Activated T-helper 1 cell treated with Interleukin-2 at 50 U/mL for 16 hours (primary cell): ENCODE measurements around the gene KCNQ4.

Experiments
- DNase-seq: peaks from one replicate; pipeline ENCODE4 v3.0.0-alpha.2; 2020; ENCODE audit warnings: low read depth

KCNQ4 gene

DNA sequence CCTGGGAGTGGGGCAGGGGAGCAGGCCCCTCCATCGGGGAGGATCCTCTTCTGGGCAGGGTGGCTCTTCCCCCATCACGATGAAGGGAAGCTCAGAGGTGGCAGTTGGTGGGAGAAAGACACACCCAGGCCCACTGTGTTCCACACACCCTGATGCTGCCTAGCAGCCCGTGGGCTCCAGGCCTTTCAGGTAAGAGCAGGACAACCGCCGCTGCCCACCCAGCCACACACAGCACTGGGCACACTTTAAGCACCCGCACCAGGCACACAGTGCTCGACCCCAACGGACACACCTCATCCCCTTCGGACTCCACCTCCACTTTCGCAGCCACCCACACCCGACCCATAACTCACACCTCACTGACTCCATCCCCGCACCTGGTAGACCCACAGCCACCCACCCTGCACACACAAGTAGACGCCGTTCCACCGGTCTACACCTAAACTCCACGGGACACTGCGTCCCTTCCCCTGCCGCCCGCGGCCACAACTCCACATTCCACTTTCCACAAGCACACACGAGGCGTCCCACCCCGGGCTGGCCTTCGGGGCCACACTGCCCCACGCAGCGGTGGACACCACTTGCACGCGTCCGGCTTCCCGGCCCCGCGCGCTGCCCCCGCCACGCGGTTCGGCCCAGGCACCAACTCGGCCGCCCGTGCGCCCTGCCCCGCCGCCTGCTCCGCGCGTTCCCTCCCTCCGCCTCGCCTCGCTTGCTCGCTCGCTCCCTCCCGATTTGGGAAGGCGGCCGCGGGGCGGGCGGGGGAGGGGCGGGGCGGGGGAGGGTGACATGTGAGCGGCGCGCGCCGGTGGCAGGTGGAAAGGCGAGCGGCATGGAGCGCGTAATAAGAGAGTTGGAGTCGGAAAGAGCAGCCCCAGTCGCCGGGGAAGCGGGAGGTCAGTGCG, at the start of gene KCNQ4:
Gene KCNQ4 (plus strand): TSS at position 787 of the 905 bp plus-strand sequence. CDS start 307 bp downstream, outside the sequence.
- no peak for DNase-seq

GRCh38 chr1:40734882-40735628, 48.5 kb upstream of the KCNQ4 start:
- DNase-seq = no peak

DNA sequence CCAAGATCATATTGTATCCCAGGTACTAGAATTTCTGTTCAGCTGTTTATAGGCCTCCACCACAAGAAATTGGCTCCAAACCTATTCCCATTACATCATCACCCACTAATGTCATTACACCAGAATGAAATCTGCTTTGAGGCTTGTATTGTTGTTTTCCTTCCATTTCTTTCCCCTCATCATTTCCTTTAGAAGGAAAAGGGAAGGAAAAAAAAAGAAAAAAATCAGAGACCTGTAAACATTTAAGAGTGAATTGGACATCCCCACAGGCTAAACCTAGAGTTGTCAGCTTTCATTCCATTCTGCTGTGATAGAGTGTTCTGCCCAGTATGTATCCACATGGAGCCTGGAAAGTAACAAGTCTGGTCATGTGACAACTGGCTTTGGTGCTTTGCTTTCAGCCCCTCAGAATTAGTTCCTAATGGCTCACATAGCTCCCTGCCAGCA, 47.5 kb upstream of the KCNQ4 start:
- DNase-seq = no peak

- no peak for DNase-seq
These were observed 44.8 kb upstream of the KCNQ4 start for GRCh38 chr1:40738831-40739230.

DNA sequence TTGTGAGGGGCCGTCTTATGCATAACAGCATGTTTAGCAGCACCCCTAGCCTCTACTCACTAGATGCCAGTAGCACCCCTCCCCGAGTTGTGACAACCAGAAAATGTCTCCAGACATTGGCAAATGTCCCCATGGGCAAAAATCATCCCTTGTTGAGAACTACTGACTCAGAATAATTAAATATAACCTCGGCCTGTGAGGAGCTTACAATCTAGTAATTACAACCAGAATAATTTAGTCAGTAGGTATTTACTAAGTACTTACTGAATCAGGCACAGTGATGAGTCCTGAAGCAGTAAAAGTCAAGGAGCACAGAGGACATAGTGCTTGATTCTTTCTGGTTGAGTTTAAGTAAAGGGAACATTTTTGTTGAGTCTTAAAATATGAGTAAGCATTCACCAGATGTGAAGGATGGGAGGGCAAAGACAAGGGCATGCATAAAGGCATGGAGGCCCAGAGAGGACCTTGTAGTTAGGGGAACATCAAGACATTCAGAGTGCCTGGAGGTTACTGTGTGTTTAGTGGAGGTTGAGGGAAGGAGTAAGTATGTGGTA, 44.1 kb upstream of the KCNQ4 start:
- no peak for DNase-seq

- no peak for DNase-seq
These were observed 43.3 kb upstream of the KCNQ4 start for GRCh38 chr1:40740039-40740996.

DNA sequence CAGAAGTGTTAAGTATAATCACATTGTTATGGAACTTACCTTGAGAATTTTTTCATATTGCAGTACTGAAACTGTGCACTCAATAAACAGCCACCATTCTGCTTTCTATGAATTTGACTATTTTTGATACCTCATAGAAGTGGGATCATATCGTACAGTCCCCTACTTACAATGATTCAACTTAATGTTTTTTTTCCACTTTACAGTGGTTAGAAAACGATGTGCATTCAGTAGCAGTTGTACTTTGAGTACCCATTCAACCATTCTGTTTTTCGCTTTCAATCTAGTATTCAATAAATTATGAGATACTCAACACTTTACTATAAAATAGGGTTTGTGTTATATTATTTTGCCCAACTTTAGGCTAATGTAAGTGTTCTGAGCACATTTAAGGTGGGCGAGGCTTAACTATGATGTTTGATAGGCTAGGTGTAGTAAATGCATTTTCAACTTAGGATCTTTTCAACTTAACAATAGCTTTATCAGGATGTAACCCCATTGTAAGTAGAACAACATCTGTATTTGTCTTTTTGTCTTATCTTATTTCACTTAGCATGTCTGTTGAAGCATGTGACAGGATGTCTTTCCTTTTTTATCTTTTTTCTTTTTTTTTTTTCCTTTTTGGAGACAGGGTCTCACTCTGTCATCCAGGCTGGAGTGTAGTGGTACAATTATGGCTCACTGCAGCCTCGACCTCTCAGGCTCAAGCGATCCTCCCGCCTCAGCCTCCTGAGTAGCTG, 42.4 kb upstream of the KCNQ4 start:
- DNase-seq = no peak

- no peak for DNase-seq
These were observed 41.1 kb upstream of the KCNQ4 start for GRCh38 chr1:40742363-40743061.

DNA sequence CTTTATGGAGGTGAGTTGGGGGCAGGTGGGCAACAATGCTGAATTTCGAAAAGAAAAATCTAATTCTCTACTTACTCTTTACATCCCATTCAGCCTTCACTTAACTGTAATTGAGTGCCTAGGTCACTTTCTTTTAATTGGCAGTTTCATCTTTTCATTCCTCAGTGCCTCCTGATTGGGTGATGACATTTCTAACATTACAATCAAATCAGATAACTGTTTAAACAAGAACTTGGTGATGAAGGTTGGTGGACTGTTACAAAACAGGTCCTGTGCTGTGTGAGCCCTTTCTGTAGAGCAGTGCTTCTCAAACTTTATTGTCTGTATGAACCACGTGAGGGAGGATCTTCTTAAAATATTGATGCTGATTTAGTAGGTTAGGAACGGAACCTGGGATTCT, 40.1 kb upstream of the KCNQ4 start:
- no peak for DNase-seq

- DNase-seq = no peak
These were observed 39.7 kb upstream of the KCNQ4 start for GRCh38 chr1:40743860-40744259.

DNA sequence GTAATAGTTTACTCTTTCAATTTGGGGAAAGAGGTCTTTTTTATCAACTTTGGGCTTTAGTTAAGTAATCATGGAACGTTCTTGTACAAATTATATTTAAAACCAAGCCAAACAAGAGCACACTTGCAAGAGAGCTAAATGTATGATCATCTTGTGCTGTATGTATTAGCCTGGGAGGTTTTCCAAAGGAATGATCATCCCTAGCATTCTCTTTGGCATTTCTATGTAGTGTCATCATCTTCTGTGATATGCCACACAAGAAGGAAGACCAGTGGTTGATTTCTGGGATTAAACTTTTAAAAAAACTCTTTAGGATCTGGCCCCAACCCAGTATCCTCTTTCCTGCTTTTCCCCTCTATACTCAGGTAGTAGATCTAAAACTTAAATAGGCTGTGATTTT, 38.4 kb upstream of the KCNQ4 start:
- no peak for DNase-seq

DNA sequence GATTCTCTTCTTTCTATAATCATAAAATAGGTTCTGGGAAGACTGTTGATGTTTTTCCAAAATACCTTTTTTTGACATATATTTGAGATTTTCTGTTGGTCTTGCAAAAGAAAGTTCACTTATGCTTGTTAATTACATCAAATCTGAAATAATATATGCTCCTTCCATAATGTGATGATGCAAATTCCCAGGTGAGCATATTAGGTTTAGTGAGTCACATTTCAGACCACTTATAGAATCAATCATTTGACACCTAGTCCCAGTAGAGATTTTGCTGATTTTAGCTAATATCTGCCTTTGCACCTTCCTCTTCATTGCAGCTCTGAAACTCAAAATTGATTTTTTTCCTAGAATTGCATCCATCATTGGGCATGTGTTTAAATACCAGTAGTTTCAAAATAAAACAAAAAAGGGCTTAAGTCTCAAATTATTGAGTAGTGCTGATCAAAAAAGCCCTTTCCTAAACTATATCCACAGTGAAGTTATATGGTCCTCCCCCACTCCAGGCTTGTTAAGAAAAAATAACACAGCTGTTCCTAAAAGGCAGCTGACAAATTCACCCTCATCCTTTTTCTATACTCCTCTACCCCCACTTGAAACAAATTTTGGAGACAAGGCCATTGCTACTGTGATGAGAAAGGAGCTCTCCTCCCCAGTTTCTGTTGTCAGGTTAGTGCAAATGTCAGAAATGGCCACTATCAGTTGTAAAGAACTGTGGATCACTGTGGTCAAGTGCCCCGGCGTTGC, 37.1 kb upstream of the KCNQ4 start:
- DNase-seq = no peak

- DNase-seq = no peak
These were observed 34.5 kb upstream of the KCNQ4 start for GRCh38 chr1:40748841-40749718.

DNA sequence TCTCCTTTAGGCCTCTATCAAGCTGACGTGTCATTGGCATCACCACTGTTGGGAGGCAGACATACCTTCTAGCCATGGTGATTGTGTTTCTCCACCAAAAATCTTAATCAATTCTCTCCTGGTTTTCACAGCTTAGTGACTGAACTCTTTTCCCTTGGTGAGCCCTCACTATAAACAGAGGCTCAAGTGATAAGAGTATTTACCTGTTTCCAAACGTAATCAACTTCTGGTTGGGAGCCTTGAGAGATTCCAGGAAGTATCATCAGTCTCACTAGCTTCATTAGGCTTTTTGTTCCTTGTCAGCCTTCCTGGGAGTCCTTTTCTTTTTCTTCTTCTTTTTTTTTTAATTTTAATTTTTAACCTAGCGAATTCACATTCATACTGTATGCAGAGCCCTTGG, 33.8 kb upstream of the KCNQ4 start:
- no peak for DNase-seq

DNA sequence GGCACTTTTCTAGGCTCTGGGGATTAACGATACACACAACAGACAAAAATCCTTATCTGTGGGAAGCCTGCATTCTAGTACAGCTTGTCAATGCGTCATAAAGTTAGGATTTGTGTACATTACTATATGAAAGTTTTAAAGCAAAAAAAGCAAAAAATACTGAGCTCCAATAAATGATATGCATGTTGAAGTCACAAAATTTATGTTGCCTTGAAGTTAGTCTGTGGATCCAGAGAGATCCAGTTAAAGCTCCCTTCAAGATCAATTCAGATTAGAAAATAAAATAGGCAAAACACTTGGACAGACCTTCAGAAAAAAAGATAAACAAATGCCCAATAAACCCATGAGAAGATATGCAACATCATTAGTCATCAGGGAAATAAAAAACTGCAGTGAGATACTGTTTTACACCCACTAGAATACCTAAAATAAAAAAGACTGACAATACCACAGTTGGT, 33.1 kb upstream of the KCNQ4 start:
- no peak for DNase-seq

GRCh38 chr1:40751802-40752201, 31.8 kb upstream of the KCNQ4 start:
- no peak for DNase-seq

DNA sequence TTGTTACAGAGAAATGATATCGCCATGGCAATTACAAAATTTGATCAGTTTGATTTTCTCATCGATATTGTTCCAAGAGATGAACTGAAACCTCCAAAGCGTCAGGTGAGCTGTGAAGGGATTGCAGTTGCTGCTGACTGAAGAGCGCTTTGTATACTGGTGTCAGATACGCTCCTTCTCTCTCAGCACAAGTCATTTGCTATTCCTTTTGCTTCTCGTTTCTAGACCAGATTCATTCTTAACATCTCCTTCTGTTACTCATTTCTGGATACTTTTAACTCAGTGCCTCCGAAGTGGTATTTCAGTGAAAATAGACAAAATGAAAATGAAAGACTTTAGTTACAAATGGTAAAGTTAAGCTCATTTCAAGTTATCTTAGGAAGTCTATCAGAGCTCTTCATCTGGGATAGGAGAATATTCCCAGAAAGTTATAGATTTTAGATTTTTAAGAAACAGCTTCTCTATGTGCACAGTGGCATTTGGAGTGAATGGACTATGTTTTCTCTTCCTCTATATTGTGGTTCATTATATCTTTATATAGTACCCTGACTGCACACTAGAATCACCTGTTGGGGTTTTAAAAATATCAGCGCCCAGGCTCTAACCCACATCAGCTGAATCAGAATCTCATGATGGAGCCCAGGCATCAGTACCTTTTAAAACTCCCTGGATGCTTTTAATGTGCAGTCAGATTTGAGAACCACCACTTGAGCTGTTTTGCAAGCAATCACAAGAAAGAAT, 30.3 kb upstream of the KCNQ4 start:
- no peak for DNase-seq

- DNase-seq = no peak
These were observed 29.4 kb upstream of the KCNQ4 start for GRCh38 chr1:40754201-40754600.
